ENCODE measurements around the gene CAMK1D.
A peak's percentile ranks its signal among the peaks of the same experiment; 100 is the strongest.

CAMK1D gene

DNA sequence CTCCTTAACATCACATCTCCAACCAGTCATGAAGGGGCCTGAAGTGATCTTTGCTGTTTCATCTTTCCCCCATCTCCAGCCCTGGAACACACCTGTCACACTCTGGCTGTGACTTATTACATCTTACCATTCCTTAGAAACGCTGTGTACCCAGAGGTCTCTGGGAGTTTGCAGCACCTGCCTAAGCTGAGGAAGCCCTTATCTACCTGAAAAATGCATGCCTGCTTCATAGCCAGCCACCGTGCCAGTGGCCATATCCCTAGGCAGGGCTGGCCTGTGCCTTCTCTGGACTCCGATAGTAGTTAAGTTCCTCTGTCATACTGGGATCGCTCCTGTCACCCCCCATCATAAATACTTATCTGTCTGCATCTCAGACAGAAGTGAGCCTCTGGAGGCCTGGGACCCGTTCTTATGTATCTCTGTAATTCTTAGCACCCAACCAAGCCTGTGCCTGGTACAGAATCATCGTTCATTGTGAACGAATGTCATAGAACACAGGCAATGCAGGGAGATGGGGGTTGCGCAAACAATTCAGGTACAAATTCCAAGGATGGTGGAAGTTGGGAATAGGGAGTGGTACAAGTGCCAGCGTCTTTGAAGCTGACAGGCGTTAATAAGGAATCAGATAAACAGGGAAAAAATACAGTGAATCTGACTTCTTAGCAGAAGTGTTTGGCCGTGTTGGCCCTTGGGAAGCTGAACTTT lies 254.6 kb downstream of the CAMK1D start:
- DNase-seq, result no peak

DNA sequence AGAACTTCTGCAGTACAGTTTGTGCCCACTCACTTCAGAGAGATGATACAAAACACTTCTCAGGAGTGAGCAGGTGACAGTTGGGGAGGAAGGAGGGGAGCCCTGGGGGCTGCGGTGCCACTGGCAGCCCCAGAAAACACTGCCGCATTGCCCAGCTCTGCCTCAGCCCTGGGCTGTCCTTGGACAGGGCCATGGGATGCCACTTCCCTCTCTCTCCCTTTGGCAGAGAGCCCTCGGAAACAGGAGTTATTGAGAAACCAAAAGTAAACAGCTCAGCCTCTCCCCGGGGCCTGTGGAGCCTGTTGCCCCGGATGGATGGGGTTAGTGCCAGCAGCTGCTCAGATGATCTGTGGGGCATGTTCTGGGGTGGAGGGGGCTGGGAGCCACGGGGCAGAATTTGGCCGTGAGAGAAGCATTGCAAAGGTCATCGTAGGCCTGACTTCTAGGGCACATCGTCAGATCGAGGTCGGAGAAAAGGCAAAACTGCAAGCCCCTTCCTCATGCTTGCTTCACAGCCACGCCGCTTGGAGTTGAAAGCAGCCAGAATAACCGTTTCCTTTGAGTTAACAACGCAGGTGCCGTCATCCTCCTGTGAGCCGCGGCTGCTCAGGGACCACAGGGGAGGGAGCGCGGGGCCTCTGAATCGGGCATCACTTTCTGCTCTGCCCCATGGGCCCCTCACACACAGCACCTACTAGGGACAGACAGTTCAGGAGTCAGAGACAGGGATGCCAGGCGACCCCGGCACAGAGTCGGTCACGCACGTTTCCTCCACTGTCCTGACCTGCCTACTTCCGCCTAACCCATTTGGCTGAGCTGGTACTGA lies 256.4 kb downstream of the CAMK1D start:
- DNase-seq, result peak; percentile 40

DNA sequence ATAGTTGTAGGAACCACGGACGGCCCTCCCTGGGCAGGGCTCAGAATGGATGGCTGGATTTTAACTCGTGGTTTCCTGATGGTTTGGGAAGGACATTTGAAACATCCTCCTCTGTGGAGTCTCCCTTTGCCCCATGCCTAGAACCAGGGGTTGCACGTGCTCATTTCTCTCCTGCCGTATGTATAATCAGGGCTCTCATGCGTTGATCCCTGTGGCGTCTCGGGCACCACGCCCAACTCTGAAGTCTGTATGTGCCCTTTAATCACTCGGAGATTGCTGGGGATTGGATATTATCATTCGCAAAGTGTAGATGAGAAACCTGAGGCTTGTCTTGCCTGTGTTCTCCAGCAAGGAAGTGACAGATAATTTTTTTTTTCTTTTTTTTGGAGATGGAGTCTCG lies 257.1 kb downstream of the CAMK1D start:
- DNase-seq, result no peak

DNA sequence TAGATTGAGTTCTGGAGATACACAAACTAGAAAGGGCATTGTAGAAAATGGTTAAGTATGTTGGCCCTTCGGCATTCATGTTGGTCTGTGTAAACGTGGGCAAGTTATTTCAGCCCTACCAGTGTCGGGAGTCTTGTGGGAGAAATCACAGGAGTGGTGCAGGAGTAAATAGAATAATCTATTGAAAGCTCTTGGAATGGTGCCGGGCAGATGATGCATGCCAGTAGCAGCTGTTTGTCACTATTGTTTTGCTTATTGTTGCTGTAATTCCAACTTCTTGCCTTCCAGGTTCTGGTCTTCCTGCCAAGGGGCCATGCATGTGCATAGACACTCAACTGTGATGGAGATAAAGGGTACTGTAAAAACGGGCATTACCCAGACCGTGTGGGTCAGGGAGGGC lies 259.4 kb downstream of the CAMK1D start:
- DNase-seq, result no peak

DNA sequence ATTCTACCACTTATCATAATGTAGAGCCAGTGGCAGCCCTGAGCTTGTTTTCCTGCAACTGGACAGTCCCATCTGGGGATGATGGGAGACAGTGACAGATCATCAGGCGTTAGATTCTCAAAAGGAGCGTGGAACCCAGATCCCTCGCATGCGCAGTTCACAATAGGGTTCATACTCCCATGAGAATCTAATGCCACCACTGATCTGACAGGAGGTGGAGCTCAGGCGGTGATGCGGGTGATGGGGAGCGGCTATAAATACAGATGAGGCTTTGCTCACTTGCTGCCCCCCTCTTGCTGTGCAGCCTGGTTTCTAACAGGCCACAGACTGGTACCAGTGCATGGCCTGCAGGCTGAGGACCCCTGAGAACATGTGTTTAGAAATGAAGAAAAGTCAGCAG lies 260.1 kb downstream of the CAMK1D start:
- no peak for DNase-seq

DNA sequence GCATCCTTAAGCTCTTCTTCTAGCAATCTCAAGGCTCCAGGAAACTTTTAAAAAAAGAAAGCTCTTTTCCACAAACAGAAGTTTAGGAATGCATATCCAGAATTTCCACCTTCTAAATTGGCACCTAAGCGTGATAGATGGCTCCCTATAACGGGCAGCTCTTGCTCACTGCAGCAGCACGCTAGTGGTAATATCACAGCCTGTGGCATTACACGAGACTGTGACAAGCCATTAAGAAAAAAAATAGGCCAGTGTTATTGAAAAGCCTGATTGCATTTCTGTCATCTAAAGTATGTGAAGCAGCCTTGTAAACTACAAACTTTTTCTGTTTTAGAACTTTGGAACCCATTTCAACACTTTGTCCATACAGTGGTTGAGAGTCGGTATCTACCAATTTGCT lies 263.8 kb downstream of the CAMK1D start:
- no peak for DNase-seq

DNA sequence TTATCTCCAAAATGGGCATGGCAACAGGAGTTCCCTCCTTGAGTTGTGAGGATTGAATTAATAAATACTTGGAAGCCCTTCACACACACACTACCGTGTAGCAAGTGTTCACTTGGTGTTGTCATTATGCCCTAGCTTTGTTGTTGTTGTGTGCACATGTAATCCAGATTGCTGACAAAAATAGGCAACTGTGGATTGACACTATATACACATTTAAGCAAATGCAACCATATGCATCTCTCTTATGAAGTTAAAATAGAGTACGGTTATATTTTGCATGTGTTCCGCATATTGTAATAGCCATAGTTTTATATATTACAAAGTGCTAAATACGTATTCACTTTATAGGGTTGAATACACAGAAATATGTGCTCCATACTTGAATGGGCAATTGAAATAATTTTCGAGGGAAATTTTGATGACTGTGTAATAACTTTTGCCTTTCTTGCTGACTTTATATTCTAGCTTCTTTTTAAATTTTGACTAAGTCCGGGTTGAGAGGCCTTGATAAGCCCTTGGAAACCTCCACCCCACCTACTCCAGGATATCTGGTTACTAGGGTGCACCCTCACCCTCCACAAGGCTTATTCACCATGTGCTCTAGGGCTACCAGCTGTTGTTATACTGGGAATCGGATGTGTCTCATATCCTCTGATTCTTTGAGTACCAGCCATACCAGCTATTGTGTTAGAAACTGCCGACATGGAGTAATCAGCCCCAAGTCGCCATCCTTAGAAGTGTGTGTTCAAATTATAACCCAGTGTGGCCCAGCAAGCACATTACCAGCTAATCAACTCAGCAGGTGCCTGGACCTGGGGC lies 265.0 kb downstream of the CAMK1D start:
- no peak for DNase-seq

DNA sequence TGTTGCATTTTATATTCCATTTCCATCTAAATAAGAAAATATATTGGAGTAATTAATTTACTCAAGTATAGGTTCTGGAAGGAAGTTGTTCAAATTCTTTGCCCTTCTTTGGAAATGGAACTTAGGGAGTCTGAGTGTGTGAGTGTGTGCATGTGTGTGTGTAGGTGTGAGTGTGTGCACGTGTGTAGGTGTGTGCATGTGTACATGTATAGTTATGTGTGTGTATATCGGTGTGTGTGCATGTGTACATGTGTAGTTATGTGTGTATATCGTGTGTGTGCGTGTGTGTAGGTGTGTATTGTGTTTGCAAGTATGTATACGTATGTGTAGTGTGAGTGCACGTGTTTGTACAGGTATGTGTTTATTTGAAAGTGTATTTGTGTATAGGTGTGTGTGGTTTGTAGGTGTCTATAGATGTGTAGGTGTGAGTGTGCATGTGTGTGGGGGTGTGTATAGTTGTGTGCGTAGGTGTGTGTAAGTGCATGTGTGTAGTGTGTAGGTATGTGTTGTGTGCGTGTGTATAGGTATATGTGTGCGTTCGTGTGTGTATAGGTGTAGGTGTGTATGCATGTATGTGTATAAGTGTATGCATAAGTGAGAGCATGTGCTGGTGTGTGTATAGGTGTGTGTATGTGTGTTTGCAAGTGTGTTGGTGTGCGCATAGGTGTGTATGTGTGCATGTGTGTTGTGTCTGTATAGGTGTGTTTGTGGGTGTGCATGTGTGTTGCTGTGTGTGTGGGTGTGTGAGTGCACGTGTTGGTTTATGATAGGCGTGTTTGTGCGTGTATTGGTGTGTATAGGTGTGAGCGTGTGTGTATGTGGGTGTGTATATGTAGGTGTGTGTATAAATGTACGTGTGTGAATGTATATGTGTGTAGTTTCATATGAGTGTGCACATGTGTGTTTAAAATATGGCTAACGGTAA lies 266.2 kb downstream of the CAMK1D start:
- no peak for DNase-seq

DNA sequence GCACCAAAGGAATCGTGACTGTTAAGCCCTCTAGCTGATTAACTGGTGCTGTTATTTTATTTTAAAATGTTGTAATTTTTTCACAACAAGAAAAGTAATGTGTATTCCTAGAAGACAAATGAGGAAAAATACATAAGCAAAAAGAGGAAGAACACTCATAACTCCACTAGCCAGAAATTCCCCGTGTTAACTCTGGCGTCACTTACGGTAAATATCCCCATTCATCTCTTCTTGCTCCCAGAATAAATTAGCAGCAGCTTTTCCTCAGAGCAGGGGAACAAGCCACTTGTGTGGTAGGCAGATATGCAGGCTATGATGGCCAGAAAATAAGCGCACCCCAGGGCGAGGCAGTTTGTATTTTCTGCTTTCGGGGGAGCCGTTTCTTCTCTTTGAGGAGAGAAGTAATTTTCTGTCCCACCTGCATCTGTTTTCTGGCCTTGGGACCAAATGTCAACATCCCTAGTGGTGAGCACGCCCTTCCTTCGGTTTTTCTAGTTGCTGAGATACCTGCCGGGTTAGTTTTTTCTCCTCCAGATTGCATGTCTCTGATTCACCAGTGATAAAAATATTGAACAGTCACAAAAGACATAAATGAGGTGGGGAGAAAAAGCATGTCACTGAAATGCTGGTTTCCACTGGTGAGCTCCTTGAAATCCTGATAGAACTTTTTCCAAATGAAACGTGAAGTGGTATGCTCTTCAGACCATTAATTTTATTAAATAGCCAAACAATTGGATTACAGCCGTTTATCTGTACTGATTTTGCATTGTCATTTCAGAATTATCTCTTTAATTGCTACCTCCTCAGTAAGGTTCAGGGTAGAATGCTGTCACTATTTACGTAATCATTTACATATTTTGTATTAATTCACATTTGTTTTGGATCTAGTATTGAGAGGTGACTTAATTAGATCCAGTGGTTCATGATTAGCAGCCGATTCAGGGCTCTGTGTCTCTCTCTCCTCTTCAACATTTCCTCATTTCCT lies 268.1 kb downstream of the CAMK1D start:
- DNase-seq, result no peak

DNA sequence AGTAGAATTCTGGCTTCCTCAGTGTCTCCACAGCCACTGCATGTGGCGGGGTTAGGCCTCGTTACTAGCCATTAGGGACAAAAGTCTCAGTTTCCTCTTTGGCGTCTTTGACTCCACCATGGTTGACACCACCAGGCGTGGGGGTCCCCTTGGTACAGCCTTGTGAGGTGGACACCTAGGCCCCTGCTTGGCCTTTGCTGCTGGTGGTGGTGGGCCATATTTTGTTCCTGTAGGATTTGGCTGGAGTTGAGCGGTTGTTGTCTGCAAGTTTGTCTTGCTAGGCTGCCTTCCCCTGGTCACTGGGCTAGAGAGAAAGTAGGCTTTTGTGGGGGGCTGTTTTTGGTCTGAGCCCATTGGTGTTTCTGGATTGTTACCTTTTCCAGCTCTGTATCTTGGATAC lies 272.7 kb downstream of the CAMK1D start:
- DNase-seq, result no peak

DNA sequence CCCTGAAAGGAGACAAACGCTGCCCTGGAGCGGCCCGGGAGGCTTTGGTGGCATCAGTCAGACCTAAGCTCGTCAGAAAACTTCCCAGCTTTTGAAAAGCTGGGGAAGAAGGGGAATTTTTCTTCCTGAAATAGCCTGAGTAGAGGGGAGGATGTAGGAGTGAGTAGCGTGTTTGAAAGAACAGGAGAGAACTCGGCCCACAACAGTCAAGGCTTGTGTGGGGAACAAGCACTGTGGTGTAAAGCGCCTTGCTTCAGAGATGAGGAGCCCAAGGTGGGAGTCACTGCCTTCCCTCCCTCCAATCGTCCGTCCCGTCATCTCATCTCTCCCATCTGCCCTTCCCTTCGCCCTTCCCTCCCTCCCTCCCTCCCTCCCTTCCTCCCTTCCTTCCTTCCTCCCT lies 273.3 kb downstream of the CAMK1D start:
- DNase-seq, result no peak

DNA sequence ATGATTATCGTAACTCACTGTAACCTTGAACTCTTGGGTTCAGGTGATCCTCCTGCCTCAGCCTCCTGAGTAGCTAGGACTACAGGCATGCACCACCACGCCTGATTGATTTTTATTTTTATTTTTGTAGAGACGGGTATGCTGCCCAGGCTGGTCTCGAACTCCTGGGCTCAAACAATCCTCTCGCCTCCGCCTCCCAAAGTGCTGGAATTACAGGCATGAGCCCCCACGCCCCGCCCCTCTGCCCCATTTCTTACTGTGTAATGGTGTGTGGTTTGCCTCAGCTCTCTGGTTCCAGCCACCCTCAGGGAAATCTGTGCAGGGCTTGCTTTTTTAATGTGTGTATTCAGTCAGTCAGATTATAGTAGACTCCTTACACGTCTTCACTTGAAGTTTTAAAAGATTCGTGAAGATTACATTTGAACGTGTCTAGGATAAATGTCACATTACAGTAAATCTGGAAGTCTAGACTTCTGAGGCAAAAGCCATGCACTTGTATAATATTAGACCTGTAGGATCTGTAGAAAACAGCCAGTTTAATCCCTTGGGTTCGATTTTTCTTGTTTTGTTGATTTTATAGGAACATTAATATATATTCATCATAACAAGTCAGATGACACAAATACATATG lies 276.2 kb downstream of the CAMK1D start:
- DNase-seq, result no peak

DNA sequence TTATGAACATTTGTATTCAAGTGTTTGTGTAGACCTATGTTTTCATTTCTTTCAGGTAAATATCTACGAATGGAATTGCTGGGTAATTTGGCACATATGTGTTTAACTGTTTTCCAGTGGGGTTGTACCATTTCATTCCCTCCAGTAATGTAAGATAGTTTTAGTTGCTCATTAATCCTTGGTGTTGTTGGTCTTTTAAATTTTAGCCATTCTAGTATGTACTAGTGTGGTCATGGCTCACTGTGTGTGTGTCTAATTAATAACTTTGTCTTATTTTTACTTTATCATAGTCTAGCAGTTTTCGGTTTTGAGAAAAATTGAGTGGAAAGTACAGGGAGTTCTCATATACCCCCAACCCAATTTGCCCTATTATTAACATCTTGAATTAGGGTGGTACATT lies 278.8 kb downstream of the CAMK1D start:
- no peak for DNase-seq

DNA sequence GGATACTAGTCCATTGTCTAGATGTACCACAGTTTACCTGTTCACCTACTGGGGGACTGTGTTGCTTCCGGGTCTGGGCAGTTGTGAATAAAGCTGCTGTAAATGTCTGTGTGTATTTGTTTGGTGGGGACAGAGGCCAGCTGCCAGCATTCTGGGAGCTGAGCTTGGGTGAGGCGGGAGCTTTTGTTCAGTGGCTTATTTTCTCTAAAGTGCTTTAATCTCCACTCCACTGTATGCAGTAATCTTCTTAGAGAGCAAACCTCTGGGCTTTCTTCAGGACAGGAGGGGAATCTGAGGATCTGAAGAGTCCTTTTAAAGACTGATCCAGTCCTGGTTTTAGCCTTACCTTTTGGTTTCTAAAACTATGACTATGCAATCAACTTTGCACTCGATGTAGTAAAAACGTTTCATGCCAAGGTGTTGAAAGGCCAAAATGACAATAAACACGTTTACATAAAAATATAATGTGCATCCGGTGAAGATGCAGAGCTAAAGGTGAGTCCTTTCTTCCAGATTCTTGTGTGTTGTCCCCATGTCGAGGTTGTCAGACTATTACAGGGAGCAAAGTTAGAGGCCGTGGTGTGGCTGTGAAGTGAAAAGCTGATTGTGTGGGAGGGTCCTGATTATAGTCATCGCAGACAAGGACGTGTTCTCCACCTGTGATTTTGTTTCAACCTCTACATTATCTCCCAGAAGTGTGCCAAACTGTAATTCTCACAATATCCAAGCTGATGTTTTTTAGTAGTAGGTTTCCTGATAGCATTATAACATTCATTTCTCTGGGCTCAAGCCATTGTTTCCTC lies 279.8 kb downstream of the CAMK1D start:
- DNase-seq, result no peak

DNA sequence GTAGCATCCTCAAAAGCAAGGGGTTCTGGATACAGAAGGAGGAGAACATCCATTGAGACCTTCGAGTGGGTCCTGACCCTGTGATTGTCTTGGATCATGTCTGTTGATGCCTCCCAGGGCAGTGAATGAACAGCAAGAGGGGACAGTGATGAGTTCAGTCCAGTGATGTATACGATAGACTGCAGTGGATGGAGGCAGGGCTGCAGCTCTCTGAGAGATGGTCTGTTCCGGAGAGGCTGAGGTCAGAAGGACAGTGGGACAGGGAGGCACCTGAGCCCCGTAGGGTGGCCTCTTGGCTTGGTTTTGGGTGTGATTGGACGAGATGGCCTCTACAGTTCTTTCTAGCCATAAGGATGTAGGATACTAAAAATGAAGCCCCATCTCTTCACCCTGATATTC lies 280.4 kb downstream of the CAMK1D start:
- no peak for DNase-seq

DNA sequence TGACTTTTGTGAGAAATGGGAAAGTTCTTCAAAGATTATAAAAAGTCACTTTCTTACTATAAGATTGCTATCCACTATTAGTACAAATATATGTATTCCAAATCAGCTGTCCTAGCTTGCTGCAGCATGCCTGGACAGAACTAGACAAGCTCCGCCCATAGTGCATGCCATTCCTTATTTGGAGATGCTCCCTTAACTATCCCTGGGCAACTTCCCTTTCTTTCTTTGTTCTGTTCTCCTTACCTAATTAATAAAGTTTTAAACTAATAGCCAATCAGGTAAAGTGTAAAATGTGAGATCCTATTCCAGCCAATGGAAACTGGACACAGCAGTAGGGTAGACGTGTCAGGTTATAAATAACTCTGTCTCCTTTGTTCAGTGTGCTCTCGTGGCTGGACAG lies 281.9 kb downstream of the CAMK1D start:
- no peak for DNase-seq

DNA sequence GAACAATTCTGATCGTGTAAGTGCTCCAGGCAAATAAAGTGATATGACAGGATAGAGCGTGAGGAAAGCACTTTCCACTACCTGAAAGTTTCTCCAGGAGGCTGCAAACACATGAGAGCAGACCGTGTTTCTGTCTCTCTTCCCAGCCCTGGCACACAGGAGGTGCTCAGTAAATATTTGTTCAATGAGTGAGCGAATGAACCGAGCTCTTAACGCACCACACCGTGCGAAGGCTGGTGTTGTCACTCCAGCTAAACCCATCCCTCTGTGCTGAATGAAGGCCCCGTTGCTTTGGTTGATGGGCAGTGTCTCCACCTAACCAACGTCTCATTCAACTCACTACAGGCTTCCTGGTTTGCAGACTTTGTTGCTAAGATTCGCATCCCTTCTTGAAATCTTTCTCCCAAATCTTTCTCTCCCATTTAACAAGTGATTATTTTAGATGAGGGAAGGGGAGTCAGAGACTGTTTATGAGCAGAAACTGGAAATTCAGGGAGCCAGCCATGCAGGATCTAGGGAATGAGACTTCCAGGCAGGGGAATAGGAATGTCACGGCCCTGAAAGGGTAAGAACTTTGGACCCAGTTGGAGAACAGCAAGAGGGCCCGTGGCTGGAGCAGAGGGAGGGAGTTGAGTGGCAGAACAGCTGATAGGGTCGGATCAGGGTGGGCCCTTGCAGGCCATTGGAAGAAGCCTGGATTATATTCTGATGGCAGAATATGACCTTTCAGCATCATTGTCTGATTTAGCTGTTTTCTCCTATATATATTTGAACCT lies 282.6 kb downstream of the CAMK1D start:
- no peak for DNase-seq

DNA sequence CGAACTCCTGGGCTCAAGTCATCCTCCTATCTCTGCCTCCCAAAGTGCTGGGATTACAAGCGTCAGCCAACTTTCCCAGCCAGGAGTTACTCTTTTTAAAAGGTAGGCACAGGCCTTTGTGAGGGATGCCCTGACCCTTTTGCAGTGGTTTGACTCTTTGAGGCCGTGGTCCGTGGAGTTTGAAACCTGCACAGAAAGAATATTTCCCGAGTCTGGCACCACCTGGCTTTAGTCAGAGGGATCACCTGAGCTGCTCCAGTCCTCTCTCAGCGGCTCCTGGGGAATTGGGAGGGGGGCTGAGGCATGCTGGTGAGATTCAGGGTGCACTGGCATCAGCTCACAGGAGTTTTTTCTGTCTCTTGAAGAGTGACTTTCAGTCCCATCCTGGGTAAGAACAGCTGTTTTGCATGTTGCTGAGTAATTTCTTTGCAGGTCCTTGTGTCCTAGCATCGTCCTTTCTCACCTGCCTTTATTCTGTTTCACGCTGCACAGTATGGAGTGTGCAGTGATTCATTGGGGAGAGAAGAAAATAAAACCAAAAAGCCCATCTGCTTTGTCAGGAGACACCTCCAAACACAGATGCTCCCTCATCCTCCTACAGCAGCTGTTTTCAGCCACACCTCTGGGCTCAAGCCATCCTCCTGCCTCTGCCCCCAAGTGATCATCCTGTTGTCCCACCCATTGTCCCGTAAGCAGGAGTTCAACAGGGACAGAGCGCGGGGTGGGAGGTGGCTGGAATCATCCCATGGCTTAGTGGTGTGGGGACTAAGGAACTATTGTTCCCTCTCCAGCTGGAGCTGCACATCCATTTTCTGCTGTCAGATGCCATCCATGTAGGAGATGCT lies 284.7 kb downstream of the CAMK1D start:
- no peak for DNase-seq

Measured in GF-D8 (cell line).